HG02938 (cell line): ENCODE results near the gene DYRK2.

ENCODE experiments used
- ATAC-seq: cut with Tn5 transposase; IDR thresholded peaks from one replicate; pipeline ENCODE4 v1.9.1; 2021; ENCODE audit warnings: mild to moderate bottlenecking, moderate library complexity; ENCODE audit not compliant: unreplicated experiment

DYRK2 gene

GRCh38 chr12:67645601-67646000 lies 2.9 kb upstream of the DYRK2 start:
- ATAC-seq = no peak

DNA sequence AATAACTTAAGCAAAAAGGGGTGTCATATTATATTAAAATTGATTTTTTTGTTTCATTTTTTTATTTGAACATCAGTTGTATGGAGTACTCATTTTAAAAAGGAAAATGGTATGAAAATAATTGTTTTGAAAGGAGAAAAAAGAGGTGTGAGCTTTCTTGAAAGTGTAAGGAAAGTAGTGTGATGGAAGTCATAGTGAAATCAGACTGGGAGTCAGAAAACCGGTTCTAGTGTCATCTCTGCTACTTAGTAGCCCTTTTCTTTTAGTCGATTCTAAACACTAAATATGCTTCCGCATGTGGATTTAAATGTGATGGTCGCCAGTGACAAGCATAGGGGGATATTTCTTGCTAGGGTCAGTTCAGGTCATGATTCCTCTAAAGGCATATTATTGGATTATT lies 1.8 kb upstream of the DYRK2 start:
- ATAC-seq = no peak

GRCh38 chr12:67647181-67647798 lies 1.3 kb upstream of the DYRK2 start:
- ATAC-seq = no peak

DNA sequence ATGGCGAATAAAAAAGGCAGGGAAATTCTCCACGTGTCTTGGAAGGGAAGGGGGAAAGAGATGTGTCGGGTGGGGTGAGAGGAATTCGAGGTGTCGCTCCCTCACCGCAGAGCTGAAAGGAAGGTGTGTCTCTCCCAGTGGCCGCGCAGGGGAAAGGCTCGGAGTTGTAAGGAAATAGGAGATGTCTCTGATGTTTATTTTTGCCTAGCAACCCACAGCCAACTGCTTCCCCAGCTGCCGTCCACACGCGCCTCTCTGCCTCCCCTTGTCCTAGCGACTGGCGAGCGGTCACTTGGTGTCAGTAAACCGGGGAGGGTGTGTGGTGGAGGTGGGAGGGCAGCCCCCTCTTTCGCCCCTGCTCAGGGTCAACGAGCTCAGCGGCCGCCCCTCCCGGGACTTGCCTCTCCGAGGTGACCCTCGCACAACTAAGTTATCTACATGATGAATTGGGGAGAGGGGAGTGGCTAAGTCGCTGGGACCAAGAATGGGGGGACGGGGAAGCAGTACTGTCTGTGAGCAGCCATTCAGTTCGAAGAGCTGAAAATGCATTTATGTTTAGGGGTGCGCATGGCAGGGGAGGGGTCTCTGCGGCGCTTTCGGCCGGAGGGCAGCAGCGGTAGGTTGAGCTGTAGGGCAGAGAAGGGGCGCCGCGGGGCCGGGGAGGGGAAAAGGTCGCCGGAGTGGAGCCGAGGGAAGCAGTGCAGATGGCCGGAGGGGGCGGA lies 585 bp upstream of the DYRK2 start:
- peak; percentile 47 for ATAC-seq

DNA sequence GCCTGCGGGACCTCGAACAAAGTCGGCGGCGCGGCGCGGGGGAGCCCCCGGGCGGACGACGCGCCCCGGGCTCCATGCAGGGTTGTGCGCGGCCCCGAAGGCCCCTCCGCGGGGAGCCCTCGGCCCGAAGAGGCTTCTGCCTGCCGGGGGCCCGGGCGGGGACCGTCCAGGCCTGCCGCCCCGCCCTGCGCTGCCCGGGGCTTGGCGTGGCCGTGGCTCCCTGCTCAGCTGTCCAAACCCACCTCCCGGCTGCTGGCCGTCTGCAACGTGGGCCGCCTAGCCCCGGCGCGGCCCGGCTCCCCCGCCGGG lies 670 bp downstream of the DYRK2 start:
- ATAC-seq = peak; percentile 22

DNA sequence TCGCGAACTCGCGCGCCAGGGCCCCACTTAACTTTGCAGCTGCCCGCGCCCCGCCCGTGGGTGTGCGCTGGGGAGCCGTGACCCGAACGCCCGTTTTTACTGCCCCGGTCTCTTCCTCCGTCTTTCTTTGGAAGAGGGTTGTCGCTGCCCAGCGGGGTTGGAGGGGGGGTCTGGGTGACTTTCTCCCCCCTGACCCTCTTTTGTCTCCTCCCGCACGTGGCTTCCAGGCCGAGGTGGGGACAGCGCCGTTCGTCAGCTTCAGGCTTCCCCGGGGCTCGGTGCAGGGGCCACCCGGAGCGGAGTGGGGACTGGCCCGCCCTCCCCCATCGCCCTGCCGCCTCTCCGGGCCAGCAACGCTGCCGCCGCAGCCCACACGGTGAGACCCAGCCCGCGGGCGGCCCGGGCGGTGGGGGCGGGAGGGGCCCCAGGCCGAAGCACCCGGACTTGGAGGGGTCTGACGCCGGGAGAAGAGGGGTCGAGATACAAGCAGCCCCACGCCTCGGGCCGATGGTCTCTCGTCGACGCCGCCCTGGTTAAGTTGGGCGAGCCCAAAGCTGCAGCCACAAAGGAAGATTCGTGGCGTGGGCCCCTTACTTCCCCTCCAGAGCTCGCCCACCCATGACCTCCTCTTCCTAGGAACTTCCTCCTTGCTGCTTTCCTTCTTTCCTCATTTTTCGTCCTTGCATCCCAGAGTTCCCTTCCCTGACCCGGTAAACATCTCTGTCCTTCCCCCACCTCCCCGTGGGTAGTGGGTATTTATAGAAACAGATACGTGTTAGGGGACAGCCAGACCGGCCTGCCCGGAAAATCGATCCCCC lies 1.2 kb downstream of the DYRK2 start:
- peak; percentile 15 for ATAC-seq

DNA sequence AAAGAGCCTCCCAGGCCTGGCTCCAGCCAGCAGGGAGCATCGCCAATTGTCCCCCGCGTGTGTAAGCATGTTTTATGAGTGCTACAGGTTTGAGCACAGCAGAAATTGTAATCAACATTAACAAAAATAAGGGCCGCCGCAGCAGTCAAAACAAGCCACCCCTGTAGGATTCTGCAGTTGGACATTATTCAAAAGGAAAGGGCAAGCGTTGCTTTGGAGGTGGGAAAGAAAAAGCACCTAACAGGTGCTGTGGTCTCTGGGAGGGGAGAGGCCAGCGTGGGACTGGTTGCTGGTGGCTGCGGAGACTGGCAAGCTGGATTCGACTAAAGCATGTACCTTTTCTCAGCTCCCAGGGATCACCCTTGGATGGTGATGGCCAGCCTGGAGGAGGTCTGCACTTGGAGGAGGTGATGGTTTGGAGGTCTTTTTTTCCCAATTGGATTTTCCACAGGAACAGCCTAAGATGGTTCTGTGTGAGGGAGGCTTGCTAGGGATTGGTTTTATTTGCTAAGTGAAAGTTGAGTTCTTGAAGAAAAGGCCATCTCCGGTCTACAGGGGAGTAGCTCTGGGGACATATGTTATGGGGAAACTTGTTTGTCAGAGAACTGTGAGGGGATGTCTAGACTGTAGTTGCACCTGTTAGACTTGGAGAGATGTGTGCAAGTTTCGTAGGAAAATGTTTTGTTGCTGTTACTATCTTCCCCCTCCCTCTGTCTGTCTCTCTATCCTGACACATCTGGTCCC lies 2.0 kb downstream of the DYRK2 start:
- ATAC-seq = no peak

- ATAC-seq = no peak
Measured at GRCh38 chr12:67651132-67651695, 2.7 kb downstream of the DYRK2 start.

DNA sequence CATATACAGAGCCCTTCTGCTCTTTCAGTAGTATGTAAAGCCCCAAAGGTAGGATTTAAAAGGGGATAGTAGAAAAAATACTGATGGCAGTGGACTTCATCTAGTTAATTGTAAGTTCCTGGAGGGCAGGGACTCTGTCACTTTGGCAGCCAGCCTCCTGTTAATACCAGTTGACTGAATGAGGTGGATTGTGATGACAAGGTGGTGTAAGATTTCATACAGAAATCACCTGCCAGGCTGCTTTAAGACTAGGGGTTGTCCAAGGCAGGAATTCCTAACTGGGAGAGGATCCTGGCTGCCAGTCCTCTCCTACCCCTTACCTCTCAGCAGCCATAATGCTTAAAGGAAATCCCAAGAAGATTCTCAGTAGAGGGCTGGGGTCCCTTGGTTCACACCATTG lies 7.3 kb downstream of the DYRK2 start:
- no peak for ATAC-seq

- no peak for ATAC-seq
Measured at GRCh38 chr12:67656251-67656650, 7.7 kb downstream of the DYRK2 start.

GRCh38 chr12:67658486-67658885 lies 9.9 kb downstream of the DYRK2 start:
- no peak for ATAC-seq

- ATAC-seq = no peak
Measured at GRCh38 chr12:67659292-67659691, 10.7 kb downstream of the DYRK2 start.

- ATAC-seq = no peak
Measured at GRCh38 chr12:67661311-67662021, 12.9 kb downstream of the DYRK2 start.

GRCh38 chr12:67662910-67663538 lies 14.5 kb downstream of the DYRK2 start:
- ATAC-seq = no peak

DNA sequence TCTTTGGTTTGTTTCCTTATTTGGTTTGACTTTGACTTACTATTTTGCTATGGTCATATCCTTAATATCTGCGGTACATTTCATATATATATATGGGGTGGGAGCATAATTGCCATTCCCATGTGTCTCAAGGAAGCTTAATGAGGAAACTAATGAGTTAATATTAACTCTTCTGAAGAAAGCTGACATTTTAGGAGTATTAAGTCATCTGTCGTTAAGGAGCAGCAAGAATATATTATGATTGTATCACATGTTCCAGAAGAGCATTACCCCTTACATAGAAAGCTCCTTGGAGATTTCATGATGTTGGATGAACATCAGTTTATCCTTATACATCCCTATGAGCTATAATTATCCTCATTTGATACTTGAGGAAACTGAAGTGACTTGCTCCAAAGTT lies 15.6 kb downstream of the DYRK2 start:
- ATAC-seq = no peak

- ATAC-seq = no peak
Measured at GRCh38 chr12:67665679-67666078, 17.1 kb downstream of the DYRK2 start.

DNA sequence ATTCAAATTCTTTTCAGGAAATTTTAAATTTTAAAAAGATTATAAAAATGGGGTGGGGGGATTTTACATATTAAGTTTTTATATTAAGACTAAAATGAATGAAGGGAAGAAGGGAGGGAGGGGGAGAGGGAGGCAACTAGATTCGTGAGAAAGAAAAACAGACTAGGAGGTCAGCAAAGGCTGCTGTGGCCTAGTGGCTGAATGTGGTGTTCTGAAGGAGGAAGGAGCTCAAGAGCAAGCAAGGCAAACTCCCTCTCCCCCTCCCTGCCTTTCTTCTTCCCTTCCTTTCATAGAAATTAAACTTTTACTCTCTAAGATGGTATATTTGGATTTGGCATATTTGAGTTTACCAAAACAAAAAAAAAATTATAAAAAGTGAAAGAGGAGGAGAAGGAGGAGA lies 18.1 kb downstream of the DYRK2 start:
- no peak for ATAC-seq

GRCh38 chr12:67667276-67668073 lies 18.9 kb downstream of the DYRK2 start:
- no peak for ATAC-seq

DNA sequence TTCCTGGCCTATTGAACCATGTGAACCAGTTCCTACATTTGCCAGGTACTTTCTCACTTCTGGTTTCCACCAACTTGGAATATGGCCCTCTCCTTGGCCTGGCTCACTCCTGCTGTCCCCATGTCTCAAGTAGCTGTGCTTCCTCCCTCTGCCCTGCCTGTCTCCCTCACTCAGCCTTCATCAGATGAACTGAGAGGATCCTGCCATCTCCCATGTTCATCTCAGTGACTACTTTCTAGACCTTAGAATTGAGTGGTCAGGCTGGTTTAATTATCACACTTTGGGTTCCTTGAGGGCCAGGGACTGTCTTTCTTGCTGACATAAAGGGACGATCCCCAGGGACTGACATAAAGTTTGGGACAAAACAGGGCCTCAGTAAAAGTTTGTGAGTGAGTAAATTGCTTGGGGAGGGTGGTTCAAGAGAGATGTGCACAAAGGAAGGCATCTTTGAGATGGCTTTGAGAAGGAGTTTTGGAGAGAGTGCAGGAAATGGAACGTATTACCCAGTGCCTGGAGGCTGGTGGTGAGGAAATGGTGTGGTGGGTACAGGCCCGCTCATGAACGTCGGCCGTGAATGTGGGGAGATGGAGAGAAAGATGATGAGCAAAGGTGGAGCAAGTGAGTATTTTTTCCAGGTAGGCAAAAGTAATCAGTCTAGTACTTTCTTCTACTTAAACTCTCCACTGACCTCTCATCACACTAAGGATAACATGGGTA lies 20.8 kb downstream of the DYRK2 start:
- no peak for ATAC-seq
